Femur (tissue), 1 donor: Measurements from ENCODE around the gene BRD2.

Experiments
- DNase-seq: peaks from one replicate; pipeline ENCODE4 v3.0.0-alpha.2; 2017

BRD2 gene

GRCh38 chr6:32950010-32950409, 18.4 kb upstream of the BRD2 start:
- DNase-seq, result no peak

- DNase-seq, result no peak
Measured at GRCh38 chr6:32950449-32950848, 17.9 kb upstream of the BRD2 start.

- DNase-seq, result peak; percentile 86
Measured at GRCh38 chr6:32952817-32953739, 15.3 kb upstream of the BRD2 start, which contains the start of gene HLA-DMA. HLA-DMA (minus strand) TSS chr6:32953097; CDS start chr6:32953036, 61 bp downstream.

GRCh38 chr6:32953775-32954174, 14.6 kb upstream of the BRD2 start:
- DNase-seq, result no peak

GRCh38 chr6:32954267-32954666, 14.1 kb upstream of the BRD2 start:
- no peak for DNase-seq

- no peak for DNase-seq
Measured at GRCh38 chr6:32954986-32955802, 13.2 kb upstream of the BRD2 start.

- DNase-seq, result no peak
Measured at GRCh38 chr6:32956176-32956575, 12.2 kb upstream of the BRD2 start.

GRCh38 chr6:32960563-32960962, 7.8 kb upstream of the BRD2 start:
- DNase-seq, result no peak

GRCh38 chr6:32962213-32962826, 6.1 kb upstream of the BRD2 start:
- DNase-seq, result no peak

- no peak for DNase-seq
Measured at GRCh38 chr6:32963866-32964265, 4.5 kb upstream of the BRD2 start.

- DNase-seq, result no peak
Measured at GRCh38 chr6:32964776-32965175, 3.6 kb upstream of the BRD2 start.

- DNase-seq, result peak; percentile 48
Measured at GRCh38 chr6:32967151-32968091, 973 bp upstream of the BRD2 start.

- peak; percentile 87 for DNase-seq
Measured at GRCh38 chr6:32968867-32969684, 682 bp downstream of the BRD2 start.

- peak; percentile 90 for DNase-seq
Measured at GRCh38 chr6:32969685-32970412, 1.5 kb downstream of the BRD2 start.

GRCh38 chr6:32970413-32971241, 2.2 kb downstream of the BRD2 start:
- DNase-seq, result peak; percentile 95

GRCh38 chr6:32971242-32971580, 2.8 kb downstream of the BRD2 start:
- DNase-seq, result no peak

GRCh38 chr6:32971581-32972352, 3.4 kb downstream of the BRD2 start:
- peak; percentile 100 for DNase-seq

- no peak for DNase-seq
Measured at GRCh38 chr6:32972353-32973143, 4.2 kb downstream of the BRD2 start.
